ENCODE measurements around the gene MYL6B.

MYL6B gene

DNA sequence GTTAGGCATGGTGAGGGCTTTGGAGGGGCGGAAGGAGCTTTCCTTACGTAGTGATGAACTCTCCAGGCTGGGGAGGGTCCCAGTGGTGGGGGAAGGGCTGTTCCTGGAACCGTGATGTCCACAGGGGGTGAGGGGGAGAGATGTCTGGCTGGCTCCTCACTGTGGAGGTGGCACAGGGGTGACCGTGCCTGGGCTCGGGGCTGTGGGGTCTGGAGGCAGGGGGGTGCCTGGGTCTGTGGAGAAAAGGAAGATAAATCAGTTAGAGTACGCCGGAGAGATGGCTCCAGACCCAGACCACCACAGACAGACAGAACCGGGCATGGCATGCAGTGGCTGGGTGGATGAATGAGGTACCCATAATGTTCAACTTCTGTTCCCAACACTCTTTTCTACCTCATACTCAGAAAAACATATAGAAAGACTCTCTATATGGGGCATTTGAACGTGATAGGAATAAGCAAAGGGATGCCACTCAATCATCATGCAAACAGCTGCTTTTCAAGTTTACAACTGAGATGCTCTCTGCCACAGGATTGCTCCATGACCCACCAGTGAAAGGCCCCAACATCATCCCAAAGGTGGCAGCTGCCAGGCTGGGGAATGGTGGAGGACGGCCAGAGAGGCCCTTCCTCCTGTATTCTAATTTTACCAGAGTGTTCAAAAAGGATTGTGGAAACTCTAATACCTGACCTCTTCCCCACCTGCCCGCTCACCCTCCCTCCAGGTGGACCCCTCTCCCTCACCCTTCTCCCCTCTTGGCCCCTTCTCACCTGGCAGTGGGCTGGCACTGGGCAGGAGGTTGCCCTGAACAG lies 11.4 kb downstream of the MYL6B start:
- no peak for DNase-seq (ENCODE audit: insufficient read length, low spot score)
- no peak for FAIRE-seq
- TF ChIP-seq, protein P1, sequence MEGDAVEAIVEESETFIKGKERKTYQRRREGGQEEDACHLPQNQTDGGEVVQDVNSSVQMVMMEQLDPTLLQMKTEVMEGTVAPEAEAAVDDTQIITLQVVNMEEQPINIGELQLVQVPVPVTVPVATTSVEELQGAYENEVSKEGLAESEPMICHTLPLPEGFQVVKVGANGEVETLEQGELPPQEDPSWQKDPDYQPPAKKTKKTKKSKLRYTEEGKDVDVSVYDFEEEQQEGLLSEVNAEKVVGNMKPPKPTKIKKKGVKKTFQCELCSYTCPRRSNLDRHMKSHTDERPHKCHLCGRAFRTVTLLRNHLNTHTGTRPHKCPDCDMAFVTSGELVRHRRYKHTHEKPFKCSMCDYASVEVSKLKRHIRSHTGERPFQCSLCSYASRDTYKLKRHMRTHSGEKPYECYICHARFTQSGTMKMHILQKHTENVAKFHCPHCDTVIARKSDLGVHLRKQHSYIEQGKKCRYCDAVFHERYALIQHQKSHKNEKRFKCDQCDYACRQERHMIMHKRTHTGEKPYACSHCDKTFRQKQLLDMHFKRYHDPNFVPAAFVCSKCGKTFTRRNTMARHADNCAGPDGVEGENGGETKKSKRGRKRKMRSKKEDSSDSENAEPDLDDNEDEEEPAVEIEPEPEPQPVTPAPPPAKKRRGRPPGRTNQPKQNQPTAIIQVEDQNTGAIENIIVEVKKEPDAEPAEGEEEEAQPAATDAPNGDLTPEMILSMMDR (IDR thresholded peaks at IDR 0.05; ENCODE audit: insufficient read depth, missing control alignments), result no peak

- FAIRE-seq, result no peak
- TF ChIP-seq, protein P1 (IDR thresholded peaks at IDR 0.05; ENCODE audit: insufficient read depth, missing control alignments), result no peak
- DNase-seq (ENCODE audit: insufficient read length, low spot score), result no peak
These were observed 11.9 kb downstream of the MYL6B start for GRCh38 chr12:56164345-56164729.

DNA sequence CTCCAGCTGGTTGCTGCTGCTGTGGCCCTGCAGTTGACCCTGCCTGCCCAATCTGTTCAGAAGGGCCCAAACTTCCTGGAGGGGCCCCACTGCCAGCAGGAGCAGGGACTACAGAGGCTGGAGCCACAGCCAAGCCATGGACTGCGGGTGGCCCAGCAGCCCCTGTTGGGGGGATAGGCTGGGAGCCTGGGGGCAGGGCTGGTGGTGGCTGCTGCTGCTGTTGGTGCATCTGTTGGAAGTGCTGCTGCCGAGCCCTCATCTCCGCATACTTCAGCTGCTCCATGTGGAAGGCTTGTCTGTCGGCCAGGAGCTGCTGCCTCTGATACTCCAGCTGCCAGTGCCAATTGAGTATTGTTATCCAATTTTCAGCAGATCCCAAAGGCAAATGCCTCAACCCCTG lies 13.0 kb downstream of the MYL6B start:
- FAIRE-seq, result no peak
- DNase-seq (ENCODE audit: insufficient read length, low spot score), result no peak
- TF ChIP-seq, protein P1 (IDR thresholded peaks at IDR 0.05; ENCODE audit: insufficient read depth, missing control alignments), result no peak

GRCh38 chr12:56169229-56169759 lies 16.9 kb downstream of the MYL6B start:
- FAIRE-seq, result no peak
- TF ChIP-seq, protein P1 (IDR thresholded peaks at IDR 0.05; ENCODE audit: insufficient read depth, missing control alignments), result no peak
- no peak for DNase-seq (ENCODE audit: insufficient read length, low spot score)

DNA sequence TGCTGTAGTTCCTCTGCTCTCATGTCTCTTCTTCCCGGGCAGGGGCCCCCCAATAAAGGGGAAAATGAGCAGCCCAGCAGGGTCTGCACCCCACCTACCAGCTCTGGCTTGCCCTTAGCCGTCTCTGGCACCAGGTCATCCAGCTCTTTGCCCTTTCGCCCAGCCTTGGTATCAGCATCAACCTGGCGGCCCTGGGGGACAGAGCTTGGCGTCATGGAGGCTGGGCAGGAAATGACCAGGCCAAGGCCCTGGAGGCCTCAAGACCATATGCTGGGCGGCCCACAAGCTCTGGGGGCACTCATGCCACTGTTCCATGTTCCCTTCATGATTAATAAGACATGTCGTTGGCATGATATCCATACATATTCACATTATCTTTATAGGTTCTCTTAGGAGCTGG lies 20.5 kb downstream of the MYL6B start:
- DNase-seq (ENCODE audit: insufficient read length, low spot score), result no peak
- TF ChIP-seq, protein P1 (IDR thresholded peaks at IDR 0.05; ENCODE audit: insufficient read depth, missing control alignments), result no peak
- no peak for FAIRE-seq

GRCh38 chr12:56178347-56178746 lies 26.0 kb downstream of the MYL6B start:
- FAIRE-seq (no peak), DNase-seq (ENCODE audit: insufficient read length, low spot score) (no peak)
- TF ChIP-seq, protein P1 (IDR thresholded peaks at IDR 0.05; ENCODE audit: insufficient read depth, missing control alignments), result no peak

DNA sequence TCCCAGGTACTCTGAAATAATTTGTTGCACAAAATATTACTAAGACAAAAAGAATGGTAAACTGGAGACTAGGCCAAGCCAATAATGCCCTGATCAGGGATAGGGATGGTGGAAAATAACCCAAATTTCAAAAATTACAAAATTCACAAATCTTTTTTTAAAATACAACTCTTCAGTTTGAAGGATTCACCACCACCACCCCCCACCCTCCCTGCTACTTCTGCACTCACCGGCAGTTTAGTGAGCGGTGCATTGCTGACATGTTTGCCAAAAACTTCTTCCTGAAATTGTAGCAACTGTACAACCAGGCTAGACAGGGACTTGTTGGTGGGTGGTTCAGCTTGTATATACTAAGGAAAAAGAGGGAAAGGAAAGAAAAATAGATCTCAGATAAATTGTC lies 34.6 kb downstream of the MYL6B start:
- no peak for DNase-seq (ENCODE audit: insufficient read length, low spot score)
- TF ChIP-seq, protein P1 (IDR thresholded peaks at IDR 0.05; ENCODE audit: insufficient read depth, missing control alignments), result no peak
- no peak for FAIRE-seq

All from D721Med (cell line).